Measurements from ENCODE around the gene TMEM213. TPM values are rescaled to one million over a fixed set of nuclear protein-coding genes. Genes with fewer than 3 reads are reported as not detected.

Gene TMEM213
- total RNA-seq, 2 experiments from 2014 or later = not detected

DNA sequence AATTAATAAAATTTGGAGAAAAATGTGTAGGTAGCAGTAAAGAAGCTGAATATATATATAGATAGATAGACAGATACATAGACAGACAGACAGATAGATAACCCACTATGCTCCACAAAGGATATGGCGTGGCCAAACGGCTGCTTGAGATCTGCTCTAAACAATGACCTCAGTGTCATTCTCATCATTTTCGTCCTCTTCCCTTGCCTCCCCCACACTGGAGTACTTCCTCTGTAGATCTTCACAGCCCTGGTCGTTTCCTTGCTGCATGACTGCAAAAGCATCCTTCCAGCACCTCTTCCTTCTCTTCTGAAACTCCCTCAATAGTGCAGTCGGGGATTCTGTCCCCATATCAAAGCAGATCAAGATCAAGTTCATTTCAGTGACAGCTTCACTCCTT, 35.8 kb downstream of the TMEM213 start:
- ChIA-PET POLR2A (no interaction called here), CTCF (no interaction called here)

GRCh38 chr7:138834583-138834982, 36.8 kb downstream of the TMEM213 start:
- CTCF ChIA-PET = interaction anchor here (0.5 kb wide), 1 partner anchor 67 kb away, joined by 3 read pairs; no protein-coding TSS in a partner anchor
- POLR2A ChIA-PET = no interaction called here

GRCh38 chr7:138835087-138835486, 37.3 kb downstream of the TMEM213 start:
- ChIA-PET POLR2A (no interaction called here), CTCF (no interaction called here)

- ChIA-PET CTCF (interaction anchor here (1.0 kb wide), 1 partner anchor 21 kb away, joined by 3 read pairs; no protein-coding TSS in a partner anchor), POLR2A (no interaction called here)
These were observed 39.8 kb downstream of the TMEM213 start for GRCh38 chr7:138837627-138838026.

- POLR2A ChIA-PET = no interaction called here
- CTCF ChIA-PET = no interaction called here
These were observed 40.4 kb downstream of the TMEM213 start for GRCh38 chr7:138838166-138838565.

DNA sequence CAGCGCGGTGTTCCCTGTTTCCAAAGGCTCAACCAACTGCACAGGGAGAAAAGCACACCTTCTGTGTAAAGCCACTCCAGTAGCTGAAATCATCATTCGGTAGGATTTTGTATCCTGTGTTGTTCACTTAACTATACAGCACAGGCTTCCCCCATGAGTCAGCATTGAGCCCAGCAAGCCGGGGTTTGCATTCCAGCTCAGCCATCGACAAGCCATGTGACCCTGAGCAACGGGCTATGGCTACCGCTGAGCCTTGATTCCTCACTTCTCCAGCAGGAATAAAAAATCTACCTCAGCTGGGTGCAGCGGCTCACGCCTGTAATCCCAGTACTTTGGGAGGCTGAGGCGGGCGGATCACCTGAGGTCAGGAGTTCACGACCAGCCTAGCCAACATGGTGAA, 44.3 kb downstream of the TMEM213 start:
- ChIA-PET CTCF (no interaction called here), POLR2A (no interaction called here)

GRCh38 chr7:138843632-138844580, 46.1 kb downstream of the TMEM213 start:
- CTCF ChIA-PET = no interaction called here
- POLR2A ChIA-PET = no interaction called here

DNA sequence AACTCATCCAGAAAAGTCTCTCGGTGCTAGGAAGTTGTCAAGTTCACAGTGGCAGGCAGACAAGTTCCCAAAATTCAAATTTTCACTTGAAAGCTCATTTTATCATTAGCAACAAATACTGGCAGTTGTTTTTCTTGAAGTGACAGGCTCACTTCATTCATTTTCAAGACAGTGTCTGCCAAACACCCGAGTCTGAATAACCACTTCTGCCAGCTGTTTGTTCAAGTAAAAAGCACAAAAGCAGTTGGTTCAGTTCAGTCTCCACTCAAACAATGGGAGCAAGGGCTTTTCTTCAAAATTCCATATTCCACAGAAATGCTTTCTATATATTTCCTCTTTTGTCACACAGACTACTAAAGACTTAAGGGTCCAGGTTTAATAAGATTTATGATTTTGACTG, 47.9 kb downstream of the TMEM213 start:
- CTCF ChIA-PET = no interaction called here

DNA sequence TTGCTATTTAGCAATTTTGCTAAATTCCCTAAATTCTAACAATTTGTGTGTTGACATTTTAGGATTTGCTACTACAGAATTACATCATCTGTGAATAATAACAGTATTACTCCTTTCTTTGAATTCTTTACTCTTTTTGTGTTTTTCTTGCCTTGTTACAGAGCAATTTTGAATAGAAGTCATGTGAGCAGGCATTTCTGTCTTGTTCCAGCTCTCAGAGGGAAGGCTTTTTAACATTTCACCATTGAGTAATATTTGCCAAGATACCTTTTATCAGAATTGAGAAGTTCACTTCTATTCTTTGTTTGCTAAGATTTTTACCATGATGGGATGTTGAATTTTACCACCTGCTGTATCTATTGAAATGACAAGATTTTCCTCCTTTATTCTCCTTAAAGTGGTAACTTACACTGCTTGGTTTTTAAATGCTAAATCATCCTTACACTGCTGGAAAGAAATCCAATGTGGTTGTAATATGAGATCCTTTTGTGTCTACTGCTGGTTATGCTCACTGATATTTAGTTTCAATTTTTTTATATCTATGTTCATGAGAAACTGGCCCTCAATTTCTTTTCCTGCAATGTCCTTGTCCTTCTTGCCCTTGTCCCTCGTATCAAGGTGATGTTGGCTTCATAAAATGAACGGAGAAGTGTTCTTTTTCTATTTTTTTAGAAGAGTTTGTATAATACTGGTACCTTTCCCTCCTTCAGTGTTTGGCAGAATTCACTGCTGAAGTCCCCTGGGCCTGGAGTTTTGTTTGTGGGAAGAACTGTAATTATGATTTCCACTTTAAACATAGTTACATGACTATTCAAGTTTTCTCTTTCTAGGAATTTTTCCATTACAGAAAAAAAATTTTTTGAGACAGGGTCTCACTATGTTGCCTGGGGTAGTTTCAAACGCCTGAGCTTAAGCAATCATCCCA, 50.5 kb downstream of the TMEM213 start:
- POLR2A ChIA-PET = no interaction called here
- CTCF ChIA-PET = no interaction called here

More for the DNA sequence above, 47.9 kb downstream of the TMEM213 start:
- POLR2A ChIA-PET = no interaction called here

DNA sequence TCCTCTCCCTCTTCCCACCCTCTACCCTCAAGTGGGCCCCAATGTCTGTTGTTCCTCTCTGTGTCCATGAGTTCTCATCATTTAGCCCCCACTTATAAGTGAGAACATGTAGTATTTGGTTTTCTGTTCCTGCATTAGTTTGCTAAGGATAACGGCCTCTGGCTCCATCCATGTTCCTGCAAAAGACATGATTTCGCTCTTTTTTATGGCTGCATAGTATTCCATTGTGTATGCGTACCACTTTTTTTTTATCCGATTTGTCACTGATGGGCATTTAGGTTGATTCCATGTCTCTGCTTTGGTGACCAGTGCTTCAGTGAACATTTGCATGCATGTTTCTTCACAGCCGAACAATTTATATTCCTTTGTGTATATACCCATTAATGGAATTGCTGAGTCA, 51.9 kb downstream of the TMEM213 start:
- ChIA-PET CTCF (no interaction called here), POLR2A (no interaction called here)

DNA sequence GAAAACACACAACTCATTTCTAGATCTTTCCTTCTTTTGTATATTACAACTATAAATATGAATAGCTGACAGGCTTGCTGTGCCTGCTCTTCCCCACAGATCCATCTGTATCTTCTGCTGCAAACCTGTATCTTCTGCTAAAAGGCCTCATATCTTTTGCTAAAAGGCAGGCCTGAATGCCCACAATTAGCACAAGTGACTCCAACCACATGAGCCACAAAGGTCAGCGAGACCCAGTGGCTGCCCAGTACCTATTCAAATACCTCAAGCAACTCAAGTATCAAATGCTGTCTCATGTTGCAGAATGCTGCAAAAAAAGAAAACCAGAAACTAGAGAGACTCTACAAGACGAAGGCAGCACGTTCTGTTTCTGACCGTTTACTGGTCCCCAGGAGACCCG, 54.7 kb downstream of the TMEM213 start:
- POLR2A ChIA-PET = no interaction called here
- CTCF ChIA-PET = no interaction called here

- ChIA-PET POLR2A (no interaction called here), CTCF (no interaction called here)
These were observed 55.7 kb downstream of the TMEM213 start for GRCh38 chr7:138853448-138853847.

DNA sequence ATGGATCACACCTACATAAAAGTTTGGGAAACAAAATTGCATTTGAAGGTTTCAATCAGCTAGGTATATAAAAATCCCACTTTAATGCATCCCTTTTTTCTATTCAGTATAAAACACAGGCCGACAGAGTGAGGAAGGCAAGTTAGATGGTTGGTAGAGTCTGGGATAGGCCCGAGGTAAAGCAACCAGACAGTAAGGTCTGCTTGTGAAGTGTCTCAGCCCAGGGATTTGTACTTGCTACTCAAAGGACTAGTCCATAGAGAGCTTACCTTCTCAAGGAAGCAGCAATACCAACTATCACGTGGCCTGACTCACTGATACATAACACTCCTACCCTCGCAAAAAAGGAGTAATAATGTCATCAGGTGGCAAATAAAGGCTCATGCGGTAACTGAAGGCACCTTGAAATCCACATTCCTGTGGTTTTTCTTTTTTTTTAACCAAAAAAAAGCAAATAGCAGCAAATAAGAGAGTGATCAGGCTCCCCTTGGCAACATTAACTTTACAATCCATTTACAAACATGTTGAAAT, 56.4 kb downstream of the TMEM213 start:
- CTCF ChIA-PET = no interaction called here
- POLR2A ChIA-PET = no interaction called here

DNA sequence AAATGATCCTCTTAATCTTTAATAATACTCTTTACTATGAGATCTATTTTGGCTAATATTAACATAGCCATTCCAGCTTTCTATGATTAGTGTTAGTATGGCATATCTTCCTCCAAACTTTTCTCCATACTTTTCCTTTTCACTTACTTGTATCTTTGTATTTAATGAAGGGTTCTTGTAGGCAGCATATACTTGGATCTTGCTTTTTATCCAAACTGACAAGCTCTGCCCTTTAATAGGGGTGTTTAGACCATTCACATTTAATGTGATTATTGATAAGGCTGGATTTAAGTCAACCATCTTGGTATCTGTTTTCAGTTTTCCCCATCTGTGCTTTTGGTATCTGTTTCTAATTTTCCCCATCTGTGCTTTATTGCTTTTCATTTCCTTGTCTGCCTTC, 59.9 kb downstream of the TMEM213 start:
- ChIA-PET CTCF (no interaction called here), POLR2A (no interaction called here)

DNA sequence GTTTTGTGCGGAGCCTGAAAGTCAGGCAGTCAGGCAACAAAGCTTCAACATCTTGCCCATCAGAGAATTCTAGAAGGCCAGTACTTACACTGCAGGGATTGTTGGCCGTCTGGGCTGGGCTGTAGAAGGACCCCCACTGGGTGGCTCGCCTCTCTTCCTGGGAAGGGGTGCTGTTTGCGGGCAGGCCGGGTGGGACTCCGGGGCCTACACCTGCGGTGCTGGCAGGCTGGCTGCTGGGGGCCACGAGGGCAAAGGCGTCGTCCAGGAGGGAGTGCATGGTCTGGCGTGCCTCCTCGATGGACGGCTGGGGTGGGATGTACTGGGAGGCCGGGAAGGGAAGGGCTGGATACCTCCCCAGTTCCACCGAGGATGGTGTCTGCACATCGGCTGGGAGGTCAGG, 63.3 kb downstream of the TMEM213 start:
- CTCF ChIA-PET = no interaction called here
- POLR2A ChIA-PET = no interaction called here

DNA sequence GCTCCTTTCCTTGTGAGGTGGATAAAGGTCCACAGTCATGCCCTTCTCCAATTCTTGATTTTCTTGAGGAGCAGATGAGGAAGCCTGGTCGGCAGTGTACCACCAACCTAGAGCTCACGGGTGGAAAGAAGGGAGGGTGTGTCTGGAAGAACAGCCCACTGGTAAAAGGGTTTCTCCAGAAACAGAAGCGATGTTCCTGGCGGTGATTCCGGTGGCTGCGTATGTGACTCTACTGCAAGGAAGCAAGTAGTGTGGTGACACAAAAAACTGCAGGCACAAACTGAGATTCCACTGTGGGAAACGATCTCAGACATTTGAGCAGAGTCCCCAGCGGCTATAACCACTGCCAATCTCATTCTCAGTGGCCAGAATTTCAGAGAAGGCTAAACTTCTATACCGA, 66.1 kb downstream of the TMEM213 start:
- CTCF ChIA-PET = no interaction called here
- POLR2A ChIA-PET = no interaction called here

DNA sequence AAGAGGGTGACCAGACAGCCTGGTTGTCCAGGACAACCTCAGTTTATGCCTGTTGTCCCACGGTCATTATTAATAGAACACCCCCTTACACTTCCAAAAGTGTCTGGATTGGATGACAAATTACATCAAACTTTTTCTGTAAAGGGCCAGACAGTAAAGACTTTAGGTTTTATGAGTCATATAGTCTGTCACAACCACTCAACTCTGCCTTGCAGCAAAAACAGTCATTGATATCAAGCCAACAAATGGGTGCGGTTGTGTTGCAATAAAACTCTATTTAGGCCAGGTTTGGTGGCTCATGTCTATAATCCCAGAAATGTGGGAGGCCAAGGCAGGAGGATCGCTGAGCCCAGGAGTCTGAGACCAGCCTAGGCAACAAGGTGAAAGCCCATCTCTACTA, 66.9 kb downstream of the TMEM213 start:
- ChIA-PET POLR2A (no interaction called here), CTCF (interaction anchor here (1.1 kb wide), 1 partner anchor 126 kb away, joined by 4 read pairs; no protein-coding TSS in a partner anchor)

GRCh38 chr7:138865843-138866242, 68.0 kb downstream of the TMEM213 start:
- ChIA-PET POLR2A (interaction anchor here (0.6 kb wide), 1 partner anchor 368 kb away, joined by 4 read pairs; no protein-coding TSS in a partner anchor), CTCF (interaction anchor here (0.5 to 1.2 kb wide), 2 partner anchors 9 to 139 kb away, joined by 5 read pairs; no protein-coding TSS in a partner anchor)

DNA sequence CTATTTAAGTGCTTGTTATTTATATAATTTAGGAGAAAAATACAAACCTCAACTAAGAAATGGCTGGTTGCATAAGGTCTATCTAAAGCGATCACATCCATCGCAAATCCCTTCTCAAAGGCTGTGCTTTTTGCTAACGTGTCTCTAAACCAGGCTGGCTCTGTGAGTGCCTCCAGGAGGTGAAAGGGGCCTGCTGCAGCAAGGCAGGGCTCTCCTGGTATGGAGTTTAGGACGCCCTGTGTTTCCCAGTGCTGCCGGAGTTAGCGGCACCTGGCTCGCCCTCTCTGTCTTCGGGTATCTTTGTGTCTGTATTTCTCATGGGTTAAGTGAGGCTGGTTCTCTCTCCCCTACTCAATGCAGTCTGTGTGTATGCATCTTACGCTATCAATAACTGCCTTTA, 68.6 kb downstream of the TMEM213 start:
- CTCF ChIA-PET = interaction anchor here (0.5 to 1.2 kb wide), 3 partner anchors 8 to 140 kb away, joined by 4 to 5 read pairs (median 5); no protein-coding TSS in a partner anchor
- POLR2A ChIA-PET = no interaction called here

DNA sequence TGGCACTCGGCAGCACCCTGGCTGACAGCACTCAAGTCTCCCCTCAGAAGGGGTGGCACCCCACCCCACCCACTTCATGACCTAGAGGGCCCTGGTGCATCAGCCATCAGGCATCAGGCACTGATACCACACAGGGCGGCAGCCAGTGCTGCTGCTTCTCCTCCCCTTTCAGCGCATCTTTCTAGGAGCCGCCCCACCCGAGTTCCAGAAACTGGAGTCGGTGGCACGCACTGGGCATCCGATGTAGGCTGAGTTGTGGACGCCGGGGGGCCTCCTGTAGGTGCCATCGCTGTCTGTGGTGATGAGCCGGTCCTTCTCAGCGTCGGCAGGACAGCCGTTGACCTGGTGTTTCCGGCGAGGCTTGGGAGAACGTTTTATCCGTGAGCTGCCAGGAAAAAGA, 70.0 kb downstream of the TMEM213 start:
- ChIA-PET CTCF (no interaction called here), POLR2A (no interaction called here)
